ENCODE results near the gene GTF2H4.

- TF ChIP-seq POLR2A (IDR thresholded peaks at IDR 0.05) (no peak), EP300 (IDR thresholded peaks at IDR 0.05) (no peak), POLR2AphosphoS5 (IDR thresholded peaks at IDR 0.05) (no peak)
Measured at GRCh38 chr6:30913721-30914075, 5.7 kb downstream of the GTF2H4 start.

All from gastroesophageal sphincter (tissue), 2 donors.